HepG2 (cell line): ENCODE measurements around the gene TMEM125. TPM values are rescaled to one million over a fixed set of nuclear protein-coding genes. Genes with fewer than 3 reads are reported as not detected.

Experiments
- ARID5B ChIP-seq: IDR thresholded peaks from 2 replicates; pipeline ENCODE4 v1.4.0; 2020; ENCODE audit warnings: mild to moderate bottlenecking, missing genetic modification reagents
- HOXA3 ChIP-seq: sonication (generic); formaldehyde crosslinking; IDR thresholded peaks from 2 replicates; pipeline ENCODE4 v1.5.0; 2020; ENCODE audit warnings: missing genetic modification reagents
- MIXL1 ChIP-seq: IDR thresholded peaks from 2 replicates; pipeline ENCODE4 v1.6.1; 2016
- TCF7 ChIP-seq: sonication (generic); IDR thresholded peaks from 2 replicates; pipeline ENCODE4 v1.6.1; 2016; ENCODE audit warnings: antibody characterized with exemption, low read depth
- TCF7L2 ChIP-seq: IDR thresholded peaks from 2 replicates; pipeline ENCODE4 v1.6.1; 2011; ENCODE audit warnings: mild to moderate bottlenecking, low read depth, low read length, moderate library complexity
- ZKSCAN1 ChIP-seq: fragments of 150-350 bp; IDR thresholded peaks from 2 replicates; pipeline ENCODE4 v1.6.1; 2014; ENCODE audit warnings: low read length
- ZNF318 ChIP-seq: sonication (generic); formaldehyde crosslinking; IDR thresholded peaks from 2 replicates; pipeline ENCODE4 v1.4.0; 2020; ENCODE audit warnings: mild to moderate bottlenecking, missing genetic modification reagents
- ZNF510 ChIP-seq: sonication (generic); formaldehyde crosslinking; IDR thresholded peaks from 2 replicates; pipeline ENCODE4 v1.4.0; 2020; ENCODE audit warnings: low read depth, mild to moderate bottlenecking, missing genetic modification reagents
- ZNF646 ChIP-seq: sonication (generic); formaldehyde crosslinking; IDR thresholded peaks from 2 replicates; pipeline ENCODE4 v1.9.0; 2021; ENCODE audit warnings: mild to moderate bottlenecking, missing genetic modification reagents
- ZNF652 ChIP-seq: IDR thresholded peaks from 2 replicates; pipeline ENCODE4 v1.6.1; 2016; ENCODE audit warnings: low read depth, borderline replicate concordance
- ZNF83 ChIP-seq: sonication (generic); formaldehyde crosslinking; IDR thresholded peaks from 2 replicates; pipeline ENCODE4 v1.4.0; 2020; ENCODE audit warnings: missing genetic modification reagents, mild to moderate bottlenecking, borderline replicate concordance
- polyA plus RNA-seq, 8 experiments: library from polyadenylated mRNA; depleted of rRNA in 3 of 8; stranded (reverse) in 7 of 8; unstranded in 1 of 8; fragments of >200 nt; fragmentation: Illumina TruSeq in 4 of 8; extraction: Trizol in 4 of 8; gene quantifications; 2 replicates each; pipeline versions ENCODE4 v1.2.1 to v1.2.3, GENCODE V29; 2011 to 2016; ENCODE audit warnings: low read depth in 4 of 8, missing spikeins in 1 of 8, mixed read lengths in 1 of 8; ENCODE audit not compliant: insufficient read depth in 1 of 8
- total RNA-seq, 5 experiments: library from RNA; depleted of rRNA; stranded (reverse); fragments of >200 nt; fragmentation: Illumina TruSeq; extraction: Trizol; gene quantifications; 2 replicates each; pipeline ENCODE4 v1.2.3, GENCODE V29; 2016; ENCODE audit warnings: low read depth in 1 of 5

Gene TMEM125
- total and polyA plus RNA-seq, 2 of the 13 experiments (the other 11 are each of a cell fraction or from before 2014, with no cell fraction given) = 0.03 TPM; not detected in 1

GRCh38 chr1:43313771-43314170 is 44.0 kb downstream of the TMEM125 start (continued):
- TF ChIP-seq TCF7L2 (no peak), TCF7 (no peak), HOXA3 (peak; percentile 41; the same call in 1 of the 2 replicates), ZNF318 (CRISPR knock-in tag) (no peak), ZNF646 (peak; percentile 73; the same call in 1 of the 2 replicates), ZNF510 (CRISPR knock-in tag) (no peak), ZNF83 (CRISPR knock-in tag) (no peak), ZNF652 (CRISPR knock-in tag) (no peak), ZKSCAN1 (no peak), MIXL1 (CRISPR knock-in tag) (no peak), ARID5B (CRISPR knock-in tag) (0 out of 2 replicates have a peak, but pooled peaks have one; percentile 39)
